Heart left ventricle (tissue), 16 donors: ENCODE measurements around the gene GPR107. TPM values are rescaled to one million over a fixed set of nuclear protein-coding genes. Genes with fewer than 3 reads are reported as not detected.

Experiments used
- ATAC-seq, 4 donors: fragments of 200-7000 bp; cut with Tn5 transposase; one replicate each; pipeline ENCODE4 v1.9.1; 2020 to 2022; ENCODE audit warnings: moderate library complexity in 4 of 4, mild to moderate bottlenecking in 3 of 4, moderate number of reproducible peaks in 1 of 4
- DNase-seq, 5 donors: peaks; one replicate each; pipeline ENCODE4 v3.0.0-alpha.2; 2020
- H3K27ac ChIP-seq, 12 donors: fragments of 200-600 bp; sonication (generic) in 4 of 12; one replicate each; pipeline versions ENCODE4 v1.5.0 to v1.8.0; 2016 to 2022; ENCODE audit warnings: mild to moderate bottlenecking in 2 of 12
- H3K27me3 ChIP-seq, 9 donors: fragments of 200-600 bp; sonication (generic) in 2 of 9; one replicate each; pipeline versions ENCODE4 v1.5.1 to v1.8.0; 2016 to 2022; ENCODE audit warnings: mild to moderate bottlenecking in 3 of 9
- H3K36me3 ChIP-seq, 9 donors: fragments of 200-600 bp; sonication (generic) in 2 of 9; one replicate each; pipeline versions ENCODE4 v1.5.0 to v1.8.0; 2018 to 2022; ENCODE audit warnings: mild to moderate bottlenecking in 2 of 9
- H3K4me1 ChIP-seq, 12 donors: fragments of 200-600 bp; sonication (generic) in 4 of 12; one replicate each; pipeline versions ENCODE4 v1.5.0 to v1.8.0; 2016 to 2022; ENCODE audit warnings: mild to moderate bottlenecking in 3 of 12
- H3K4me3 ChIP-seq, 12 donors: fragments of 200-600 bp; sonication (generic) in 4 of 12; one replicate each; pipeline versions ENCODE4 v1.5.0 to v1.8.0; 2017 to 2022; ENCODE audit warnings: mild to moderate bottlenecking in 9 of 12, moderate library complexity in 4 of 12
- H3K9me3 ChIP-seq, 12 donors: fragments of 200-600 bp; sonication (generic) in 4 of 12; one replicate each; pipeline versions ENCODE4 v1.5.0 to v1.8.0; 2016 to 2022; ENCODE audit warnings: mild to moderate bottlenecking in 1 of 12
- POLR2A ChIP-seq, 2 donors: fragments of 450-650 bp; IDR thresholded peaks; one replicate each; pipeline ENCODE4 v1.6.1; 2017; ENCODE audit warnings: antibody characterized with exemption in 2 of 2, mild to moderate bottlenecking in 2 of 2, moderate library complexity in 2 of 2
- WGBS, 4 donors: extraction: QIAGEN DNeasy Blood & Tissue Kit in 2 of 4; methylation state at CpG; one replicate each; pipeline versions ENCODE4 v1.1.5 to v1.1.7; 2013 to 2018; 5-methylcytosine and 5-hydroxymethylcytosine counted together
- intact Hi-C, 10 donors: fragments of 100-400 bp; cut with DNase I; formaldehyde crosslinking; loops; one replicate each; pipeline versions ENCODE4 v1.11.1 to v1.14.2; 2022
- polyA plus RNA-seq, 2 donors: library from polyadenylated mRNA; stranded (reverse); fragments of 200-250 nt; gene quantifications; one replicate each; pipeline ENCODE4 v1.2.3, GENCODE V29; 2013
- total RNA-seq, 9 donors: library from RNA; depleted of rRNA in 2 of 9; stranded (reverse); fragments of >200 nt in 2 of 9; fragmentation: NEBNext Ultra II Directional in 3 of 9; extraction: Animal tissue kit (Norgen Biotek cat#: 25700) in 3 of 9; gene quantifications; one replicate each; pipeline versions ENCODE4 v1.1.0 to v1.2.4, GENCODE V29; 2016 to 2023
- TF ChIP-seq, protein P1 (sequence below), 12 donors: fragments of 200-600 bp; sonication (generic) in 4 of 12; IDR thresholded peaks; one replicate each; pipeline versions ENCODE4 v1.5.0 to v1.8.0; 2018 to 2022; ENCODE audit warnings: antibody characterized with exemption in 12 of 12, mild to moderate bottlenecking in 5 of 12
- donor health status: ischemic (EF 13 %, LVEDD 7.1; RV severe dilation, severe dysfunction).
- donor health status: healthy with polysubstance abuse.
- donor health status: DM: no; HTN: yes; CAD: no.
- donor health status: DM: no; HTN: no; CAD: no.
- donor health status: ischemic (EF 25% LVEDD 6.9; RV normal size, moderate dysfunction).
- donor health status: ischemic (EF 25% LVEDD 5.7; RV mildly dilated, moderate dysfunction).
- donor health status: healthy.
- donor health status: DM: yes; HTN: yes; CAD: no.
- donor health status: ischemic (EF 35%, LVEDD 5.7; RV mildly dilated, moderate dysfunction).
- donor health status: nonischemic (EF 11% LVEDD 7.7; RV severe dilation, severe dysfunction).
- donor health status: DM: yes; HTN: yes; CAD: no.
- donor health status: PGD.
- donor health status: ischemic (EF 29% LVEDD 5.4; RV normal size, mild dysfunction).
- donor health status: nonischemic (EF 23%, LVEDD 6.1; RV moderate dilation, normal function).

The GPR107 gene
- total and polyA plus RNA-seq, 11 donors = 7.0 to 33.2 (median 21.3) TPM

DNA sequence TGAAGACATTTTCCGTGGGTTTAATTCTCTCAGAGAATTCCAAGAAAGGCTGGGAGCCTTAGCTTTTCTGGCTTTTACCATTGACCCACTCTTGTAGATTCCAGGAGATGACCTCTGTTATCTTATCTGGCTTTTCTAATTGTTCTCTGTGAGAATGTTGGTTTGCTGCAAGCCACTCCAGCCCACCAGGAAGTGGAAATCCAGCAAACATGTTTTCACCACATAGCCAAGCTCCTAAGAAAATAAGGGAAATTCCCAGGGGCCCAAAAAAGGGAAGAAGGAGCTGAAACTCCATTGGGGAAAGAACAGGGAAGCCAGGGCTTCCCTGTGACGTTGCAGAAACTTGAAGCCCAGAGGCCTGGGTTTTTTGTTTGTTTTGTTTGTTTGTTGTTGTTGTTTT is 19.7 kb downstream of the GPR107 start:
- Histone ChIP-seq H3K36me3 (peaks cover 0 to 29% (median 25%) of the 10 kb centered on the region in 9 donors), H3K4me1 (peaks cover 0 to 46% (median 25%) of the 10 kb centered on the region in 12 donors), H3K27ac (peak overlapping the region in 9 of 12 donors; percentile 11 to 63 (median 34)), H3K4me3 (no peak overlapping the region), H3K9me3 (no peaks in the 10 kb centered on the region), H3K27me3 (no peaks in the 10 kb centered on the region)
- intact Hi-C loops = no loop called here
- DNase-seq (peak in 1 of 5 donors; percentile 20), ATAC-seq (peak in 1 of 4 donors; percentile 51)
- no peak for TF ChIP-seq POLR2A (IDR thresholded peaks at IDR 0.05)
- TF ChIP-seq, protein P1, sequence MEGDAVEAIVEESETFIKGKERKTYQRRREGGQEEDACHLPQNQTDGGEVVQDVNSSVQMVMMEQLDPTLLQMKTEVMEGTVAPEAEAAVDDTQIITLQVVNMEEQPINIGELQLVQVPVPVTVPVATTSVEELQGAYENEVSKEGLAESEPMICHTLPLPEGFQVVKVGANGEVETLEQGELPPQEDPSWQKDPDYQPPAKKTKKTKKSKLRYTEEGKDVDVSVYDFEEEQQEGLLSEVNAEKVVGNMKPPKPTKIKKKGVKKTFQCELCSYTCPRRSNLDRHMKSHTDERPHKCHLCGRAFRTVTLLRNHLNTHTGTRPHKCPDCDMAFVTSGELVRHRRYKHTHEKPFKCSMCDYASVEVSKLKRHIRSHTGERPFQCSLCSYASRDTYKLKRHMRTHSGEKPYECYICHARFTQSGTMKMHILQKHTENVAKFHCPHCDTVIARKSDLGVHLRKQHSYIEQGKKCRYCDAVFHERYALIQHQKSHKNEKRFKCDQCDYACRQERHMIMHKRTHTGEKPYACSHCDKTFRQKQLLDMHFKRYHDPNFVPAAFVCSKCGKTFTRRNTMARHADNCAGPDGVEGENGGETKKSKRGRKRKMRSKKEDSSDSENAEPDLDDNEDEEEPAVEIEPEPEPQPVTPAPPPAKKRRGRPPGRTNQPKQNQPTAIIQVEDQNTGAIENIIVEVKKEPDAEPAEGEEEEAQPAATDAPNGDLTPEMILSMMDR (IDR thresholded peaks at IDR 0.05) = no peak
- WGBS, 4 donors = 27 to 41% (median 32%) methylated on average over 2 of the region's 2 CpGs

DNA sequence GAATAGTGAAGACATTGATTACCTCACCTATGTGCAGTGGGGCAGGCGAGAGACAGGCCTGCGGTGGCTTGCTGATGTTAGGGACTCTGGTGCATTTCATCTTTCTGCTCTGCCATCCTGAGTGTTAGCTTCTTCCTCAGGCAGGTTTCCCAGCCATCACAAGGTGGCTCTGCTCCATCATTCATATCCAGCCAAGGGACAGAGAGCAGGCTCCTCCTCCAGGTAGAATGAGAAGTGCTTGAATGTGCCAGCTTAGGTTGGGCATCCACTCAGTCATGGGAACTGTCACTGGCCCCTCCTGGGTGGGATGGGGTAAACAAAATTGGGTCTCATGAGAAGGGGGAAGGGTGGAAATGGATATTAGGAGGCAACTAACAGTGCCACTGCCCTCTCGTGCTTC is 24.8 kb downstream of the GPR107 start:
- 90 to 98% (median 94%) methylated on average over 3 of the region's 3 CpGs for WGBS, 4 donors
- TF ChIP-seq POLR2A (IDR thresholded peaks at IDR 0.05) = no peak
- TF ChIP-seq, protein P1 (IDR thresholded peaks at IDR 0.05) = no peak
- peak in 2 of 4 donors; percentile 38 to 61 for ATAC-seq

DNA sequence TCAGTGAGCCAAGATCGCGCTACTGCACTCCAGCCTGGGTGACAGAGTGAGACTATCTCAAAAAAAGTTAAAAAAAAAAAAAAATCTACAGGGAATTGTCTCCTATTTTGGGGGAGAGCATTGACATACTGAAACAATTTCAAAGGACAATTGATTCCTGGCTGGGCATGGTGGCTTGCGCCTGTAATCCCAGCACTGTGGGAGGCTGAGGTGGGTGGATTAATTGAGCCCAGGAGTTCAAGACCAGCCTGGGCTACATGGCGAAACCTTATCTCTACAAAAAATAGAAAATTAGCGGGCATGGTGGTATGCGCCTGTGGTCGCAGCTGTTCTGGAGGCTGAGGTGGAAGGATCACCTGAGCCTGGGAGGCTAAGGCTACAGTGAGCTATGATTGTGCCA is 30.6 kb downstream of the GPR107 start:
- DNase-seq = no peak
- Histone ChIP-seq H3K4me3 (no peak overlapping the region), H3K9me3 (no peaks in the 10 kb centered on the region), H3K27ac (no peak overlapping the region), H3K27me3 (no peaks in the 10 kb centered on the region), H3K4me1 (no peaks in the 10 kb centered on the region), H3K36me3 (peaks cover 2 to 100% (median 93%) of the 10 kb centered on the region in 9 donors)
- intact Hi-C loops = loop anchor here in 1 of 10 donors (10.0 kb wide), 1 partner anchor 470 kb away; no protein-coding TSS in a partner anchor
- no peak for ATAC-seq
- TF ChIP-seq, protein P1 (IDR thresholded peaks at IDR 0.05) = no peak
- TF ChIP-seq POLR2A (IDR thresholded peaks at IDR 0.05) = no peak
- WGBS, 4 donors = 90 to 98% (median 97%) methylated on average over 7 of the region's 7 CpGs

More for the DNA sequence above, 24.8 kb downstream of the GPR107 start:
- H3K4me1 ChIP-seq = peaks cover 0 to 20% (median 13%) of the 10 kb centered on the region in 12 donors
- peaks cover 2 to 80% (median 75%) of the 10 kb centered on the region in 9 donors for H3K36me3 ChIP-seq
- no peaks in the 10 kb centered on the region for H3K27me3 ChIP-seq
- intact Hi-C loops = no loop called here
- no peaks in the 10 kb centered on the region for H3K9me3 ChIP-seq
- H3K27ac ChIP-seq = no peak overlapping the region
- no peak overlapping the region for H3K4me3 ChIP-seq
- DNase-seq = no peak

DNA sequence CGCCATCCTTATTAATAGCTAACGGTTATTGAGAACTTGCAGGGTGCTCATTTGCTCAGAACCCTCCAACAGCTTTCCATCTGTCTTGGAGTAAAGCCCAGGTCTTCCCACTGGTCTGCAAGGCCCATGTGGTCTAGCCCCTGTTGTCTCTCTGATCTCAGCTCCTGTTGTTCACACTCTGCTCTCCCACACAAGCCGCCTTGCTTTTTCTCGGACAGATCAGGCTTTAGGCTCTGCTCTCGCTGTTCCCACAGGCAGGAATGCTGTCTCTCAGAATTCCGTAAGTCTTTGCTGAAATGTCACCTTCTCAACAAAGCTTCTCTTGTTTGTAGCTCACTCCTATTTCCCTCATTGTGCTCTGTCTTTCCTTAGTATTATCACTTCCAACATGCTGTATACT is 34.3 kb downstream of the GPR107 start:
- TF ChIP-seq, protein P1 (IDR thresholded peaks at IDR 0.05) = no peak
- TF ChIP-seq POLR2A (IDR thresholded peaks at IDR 0.05) = no peak
- WGBS, 4 donors = 84 to 92% (median 90%) methylated on average over 6 of the region's 6 CpGs
- H3K36me3 ChIP-seq = peaks cover 2 to 98% (median 94%) of the 10 kb centered on the region in 9 donors
- no peaks in the 10 kb centered on the region for H3K9me3 ChIP-seq
- no peak overlapping the region for H3K4me3 ChIP-seq
- H3K4me1 ChIP-seq = no peaks in the 10 kb centered on the region
- no peak for DNase-seq
- intact Hi-C loops = loop anchor here in 1 of 10 donors (10.0 kb wide), 1 partner anchor 467 kb away; no protein-coding TSS in a partner anchor
- H3K27me3 ChIP-seq = no peaks in the 10 kb centered on the region
- H3K27ac ChIP-seq = no peak overlapping the region
- no peak for ATAC-seq
